ENCODE measurements around the gene PI16.
"Not testable (repeated sequence)": the region's sequence is repeated elsewhere in the genome, so short reads cannot be mapped to it uniquely, and the experiment has no call there.

The PI16 gene

DNA sequence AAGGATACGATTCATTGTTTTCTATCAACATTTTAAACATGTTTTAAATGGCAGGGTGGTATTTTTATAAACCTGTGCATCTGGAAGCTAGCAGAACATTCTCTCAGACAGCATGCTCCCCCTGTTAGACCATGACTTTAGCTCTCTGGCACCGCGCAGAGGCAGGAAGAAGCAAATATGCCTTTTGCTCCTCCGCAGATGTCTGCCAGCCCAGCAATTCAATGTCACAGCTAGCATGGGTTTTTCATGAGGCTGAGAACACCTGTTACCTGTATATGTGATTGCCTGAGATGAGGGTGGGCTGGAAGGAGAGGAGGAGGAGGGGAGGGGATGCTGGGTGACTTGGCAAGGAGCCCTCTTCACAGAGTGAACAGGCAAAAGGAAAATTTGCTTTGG lies 24.8 kb downstream of the PI16 start:
- DNase-seq (ENCODE audit: insufficient read length) (no peak), FAIRE-seq (peak; percentile 70)
- TF ChIP-seq POLR2A (IDR thresholded peaks at IDR 0.05; ENCODE audit: low read depth, low read length) (no peak), TAF1 (IDR thresholded peaks at IDR 0.05; ENCODE audit: borderline replicate concordance, low read depth, low read length) (no peak), POLR2AphosphoS5 (IDR thresholded peaks at IDR 0.05; ENCODE audit: low read depth, low read length) (no peak)

DNA sequence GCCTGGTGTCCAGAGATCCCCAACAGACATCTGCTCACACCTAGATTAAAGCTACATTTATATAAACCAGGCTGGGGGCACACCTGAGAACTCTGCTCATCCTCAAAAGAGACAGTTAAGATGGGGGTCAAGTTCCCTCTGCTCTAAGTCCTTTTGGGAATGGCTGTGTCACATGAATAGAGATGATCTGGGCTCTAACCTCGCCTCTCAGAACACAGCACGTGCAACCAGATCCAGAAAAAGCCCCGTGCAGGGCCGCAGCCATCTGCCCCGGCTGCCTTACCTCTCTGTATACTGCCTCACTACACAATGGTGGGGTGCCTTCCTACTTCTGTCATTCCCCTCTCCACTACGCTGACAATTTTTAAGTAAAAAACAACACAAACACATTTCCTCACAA lies 25.6 kb downstream of the PI16 start:
- DNase-seq (ENCODE audit: insufficient read length) (no peak), FAIRE-seq (no peak)
- TF ChIP-seq POLR2AphosphoS5 (IDR thresholded peaks at IDR 0.05; ENCODE audit: low read depth, low read length) (no peak), POLR2A (IDR thresholded peaks at IDR 0.05; ENCODE audit: low read depth, low read length) (no peak)

DNA sequence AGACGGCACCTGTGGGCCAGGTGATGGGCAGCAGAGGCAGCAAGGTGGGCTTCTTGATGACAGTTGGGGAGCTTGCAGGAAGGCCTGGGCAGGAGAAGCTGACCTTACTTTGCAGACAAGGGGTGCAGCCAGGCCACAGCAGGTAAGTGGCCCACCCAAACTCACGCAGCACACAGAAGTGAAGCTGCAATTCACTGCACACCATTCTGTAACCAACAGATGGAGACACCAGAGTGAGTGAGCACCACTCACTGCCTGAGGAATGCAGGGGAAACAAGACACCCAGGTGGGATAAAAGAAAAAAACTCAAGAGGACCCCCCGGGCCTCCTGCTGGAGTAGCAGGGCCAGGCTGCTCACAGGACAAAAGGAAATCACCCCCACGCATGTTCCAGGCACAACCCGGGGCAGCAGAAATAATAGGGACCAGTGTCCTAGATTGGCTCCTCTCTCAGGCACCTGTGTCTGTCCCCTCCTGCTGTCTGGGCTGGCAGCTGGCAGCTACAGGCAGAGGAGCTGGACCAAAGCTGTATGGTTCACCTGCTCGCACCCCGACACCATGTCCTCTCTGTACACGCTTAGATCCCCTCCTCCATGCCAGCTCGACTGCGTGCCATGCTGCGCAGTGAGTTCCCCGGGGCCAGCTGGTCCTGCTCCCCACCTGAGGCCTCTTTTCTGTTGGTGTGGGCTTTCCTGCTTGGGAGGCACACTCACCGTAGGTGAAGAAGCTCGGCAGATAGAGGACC lies 26.5 kb downstream of the PI16 start:
- FAIRE-seq: no peak
- DNase-seq (ENCODE audit: insufficient read length): no peak

DNA sequence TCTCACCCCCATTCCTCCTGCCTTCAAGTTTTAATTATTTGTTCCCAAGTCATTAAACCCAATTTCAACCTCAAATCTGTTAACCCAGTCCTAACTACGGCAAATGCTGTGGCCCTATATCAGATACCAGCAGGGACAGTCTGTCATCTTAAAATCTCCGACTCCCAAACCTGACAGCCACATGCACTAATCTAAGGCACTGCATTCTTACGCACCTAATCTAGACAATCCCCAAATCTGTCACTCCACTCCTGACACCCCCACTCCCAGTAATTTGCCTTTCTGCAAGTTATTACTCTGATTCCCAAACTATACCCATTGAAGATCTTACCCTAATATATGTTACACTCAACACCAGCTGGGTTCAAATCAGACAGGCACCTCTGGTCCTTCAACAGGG lies 29.0 kb downstream of the PI16 start:
- DNase-seq (ENCODE audit: insufficient read length) (no peak), FAIRE-seq (no peak)
- TF ChIP-seq POLR2AphosphoS5 (IDR thresholded peaks at IDR 0.05; ENCODE audit: low read depth, low read length) (0 out of 2 replicates have a peak, but pooled peaks have one; percentile 21), TAF1 (IDR thresholded peaks at IDR 0.05; ENCODE audit: borderline replicate concordance, low read depth, low read length) (no peak)

More for the DNA sequence above, 26.5 kb downstream of the PI16 start:
- TF ChIP-seq POLR2A (IDR thresholded peaks at IDR 0.05; ENCODE audit: low read depth, low read length) (no peak), TAF1 (IDR thresholded peaks at IDR 0.05; ENCODE audit: borderline replicate concordance, low read depth, low read length) (no peak), POLR2AphosphoS5 (IDR thresholded peaks at IDR 0.05; ENCODE audit: low read depth, low read length) (no peak)

DNA sequence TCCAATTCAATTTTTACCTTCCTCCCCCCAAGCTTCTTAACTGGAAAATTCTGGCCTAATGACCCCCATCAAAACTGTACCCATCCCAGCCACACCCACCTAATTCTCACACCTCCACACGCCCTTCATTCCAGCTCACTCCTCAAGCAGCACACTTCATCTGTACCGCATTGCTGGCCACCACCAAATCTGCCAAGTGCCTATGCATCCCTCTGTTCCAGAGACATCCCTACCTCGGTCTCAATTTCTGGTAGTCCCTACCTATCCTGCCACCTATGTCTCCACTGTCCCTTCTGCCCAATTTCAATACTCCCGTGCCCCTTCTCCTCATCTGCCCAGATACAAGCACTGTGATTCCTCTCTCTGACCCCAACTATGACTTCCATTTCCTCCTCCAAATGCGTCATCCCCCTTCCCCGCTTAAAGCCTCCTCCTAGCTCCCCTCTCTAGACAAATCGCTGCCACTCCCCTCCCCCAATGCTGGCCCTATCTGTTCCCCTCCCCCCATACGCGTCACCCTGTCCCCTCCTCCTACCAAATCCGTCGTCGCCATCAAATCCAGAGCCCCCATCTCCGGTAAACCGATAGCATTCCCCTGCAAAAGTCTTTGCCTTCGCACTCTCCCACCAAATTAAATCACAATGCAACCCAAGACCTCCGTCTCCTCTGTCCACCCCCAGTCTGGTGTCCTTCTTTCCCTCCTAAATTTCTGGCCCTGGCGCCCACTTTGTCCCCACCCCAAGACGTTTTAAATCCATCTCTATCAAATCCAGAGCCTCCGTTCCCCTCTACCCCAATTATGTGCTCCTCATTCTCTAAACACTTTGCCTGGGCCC lies 30.3 kb downstream of the PI16 start:
- FAIRE-seq: peak; percentile 9
- DNase-seq (ENCODE audit: insufficient read length): no peak
- TF ChIP-seq POLR2A (IDR thresholded peaks at IDR 0.05; ENCODE audit: low read depth, low read length) (peak; percentile 40; the same call in 1 of the 2 replicates), TAF1 (IDR thresholded peaks at IDR 0.05; ENCODE audit: borderline replicate concordance, low read depth, low read length) (no peak)

DNA sequence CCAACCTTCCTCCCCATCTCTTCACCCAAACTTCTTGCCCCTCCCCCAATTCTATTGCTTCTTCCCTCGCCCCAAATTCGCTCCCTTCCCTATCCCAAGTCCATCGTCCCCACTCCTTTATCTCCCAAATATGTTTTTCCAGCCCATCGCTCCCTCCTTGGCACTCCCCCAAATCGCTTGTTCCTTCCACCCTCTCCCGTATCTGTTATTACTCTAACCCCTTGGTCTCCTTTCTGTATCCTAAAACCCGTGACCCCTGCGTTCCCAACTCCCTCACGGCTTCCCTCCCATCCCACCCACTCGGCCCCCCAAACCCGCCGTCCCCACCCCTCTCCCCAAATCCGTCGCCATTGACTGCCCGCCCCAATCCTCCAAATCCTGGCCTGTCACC lies 30.9 kb downstream of the PI16 start:
- FAIRE-seq (no peak), DNase-seq (ENCODE audit: insufficient read length) (no peak)
- TF ChIP-seq POLR2AphosphoS5 (IDR thresholded peaks at IDR 0.05; ENCODE audit: low read depth, low read length) (no peak), TAF1 (IDR thresholded peaks at IDR 0.05; ENCODE audit: borderline replicate concordance, low read depth, low read length) (no peak), POLR2A (IDR thresholded peaks at IDR 0.05; ENCODE audit: low read depth, low read length) (no peak)

DNA sequence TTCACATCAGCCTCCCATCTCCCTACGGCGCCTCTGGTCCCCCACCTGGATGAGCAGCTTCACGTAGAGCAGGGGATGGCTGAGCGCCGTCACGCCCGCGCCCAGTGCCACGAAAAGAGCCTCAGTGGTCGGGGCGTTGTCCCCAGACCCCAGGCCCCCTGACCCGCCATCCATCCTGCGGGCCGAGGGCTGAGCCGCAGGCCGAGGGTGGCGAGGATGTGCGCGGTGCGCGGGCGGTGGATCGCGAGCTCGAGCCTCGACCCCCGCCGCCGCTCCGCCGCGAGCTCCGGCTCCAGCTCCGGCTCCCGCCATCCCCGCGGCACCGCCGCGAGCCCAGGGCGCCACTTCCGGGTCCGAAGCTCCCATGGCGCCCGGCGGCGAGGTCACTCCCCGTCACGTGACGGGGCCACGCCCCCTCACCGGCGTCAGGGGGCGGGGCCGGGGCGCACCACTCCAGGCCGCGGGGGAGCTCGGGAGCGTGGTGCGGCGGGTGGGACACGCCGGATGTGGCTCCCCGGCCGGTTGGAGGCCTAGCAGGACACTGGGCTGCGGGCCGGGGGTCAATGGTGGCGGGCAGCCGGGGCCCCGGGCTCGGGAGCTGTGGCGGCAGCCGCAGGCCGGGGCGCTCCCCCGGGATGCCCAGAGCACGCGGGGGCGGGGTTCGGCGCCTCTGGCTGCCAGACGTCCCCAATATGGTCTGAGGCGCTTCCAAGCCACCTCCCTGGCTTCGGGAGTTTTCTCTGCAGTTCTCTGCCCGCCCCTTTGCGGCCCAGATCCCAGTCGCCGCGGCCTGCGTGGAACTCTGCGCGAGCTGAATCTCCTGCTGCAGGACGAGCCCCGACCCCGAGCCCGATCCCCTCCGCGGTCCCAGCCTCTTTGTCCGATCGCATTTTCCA lies 31.5 kb downstream of the PI16 start, which contains the start of gene MTCH1:
Gene MTCH1, minus strand, starts transcription at position 389 of the 896 bp plus-strand sequence. Its CDS starts 23 bp downstream, at position 366.
- peak; percentile 98 for FAIRE-seq
- peak; percentile 96 for DNase-seq (ENCODE audit: insufficient read length)
- TF ChIP-seq POLR2AphosphoS5 (IDR thresholded peaks at IDR 0.05; ENCODE audit: low read depth, low read length): peak; percentile 92
- TF ChIP-seq POLR2A (IDR thresholded peaks at IDR 0.05; ENCODE audit: low read depth, low read length): peak; percentile 96
- peak; percentile 90 for TF ChIP-seq TAF1 (IDR thresholded peaks at IDR 0.05; ENCODE audit: borderline replicate concordance, low read depth, low read length)

DNA sequence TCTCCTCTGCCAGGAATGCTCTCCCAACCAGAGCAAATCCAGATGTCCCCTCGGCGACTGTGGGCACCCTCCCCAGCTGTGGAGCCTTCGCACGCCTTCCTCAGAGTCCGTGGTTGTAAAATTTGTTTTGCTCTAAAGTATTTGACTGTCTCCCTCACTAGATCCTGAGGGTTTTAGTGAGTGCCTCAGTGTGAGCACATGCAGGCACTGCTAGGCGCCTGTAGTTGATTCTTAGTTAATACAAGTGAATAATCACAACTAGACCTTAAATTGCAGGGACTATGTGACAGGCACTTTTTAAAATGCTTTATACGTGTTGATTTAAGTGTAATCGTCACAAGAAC lies 32.1 kb downstream of the PI16 start:
- FAIRE-seq (peak; percentile 51), DNase-seq (ENCODE audit: insufficient read length) (no peak)
- TF ChIP-seq TAF1 (IDR thresholded peaks at IDR 0.05; ENCODE audit: borderline replicate concordance, low read depth, low read length): no peak
- no peak for TF ChIP-seq POLR2A (IDR thresholded peaks at IDR 0.05; ENCODE audit: low read depth, low read length)
- TF ChIP-seq POLR2AphosphoS5 (IDR thresholded peaks at IDR 0.05; ENCODE audit: low read depth, low read length): no peak

DNA sequence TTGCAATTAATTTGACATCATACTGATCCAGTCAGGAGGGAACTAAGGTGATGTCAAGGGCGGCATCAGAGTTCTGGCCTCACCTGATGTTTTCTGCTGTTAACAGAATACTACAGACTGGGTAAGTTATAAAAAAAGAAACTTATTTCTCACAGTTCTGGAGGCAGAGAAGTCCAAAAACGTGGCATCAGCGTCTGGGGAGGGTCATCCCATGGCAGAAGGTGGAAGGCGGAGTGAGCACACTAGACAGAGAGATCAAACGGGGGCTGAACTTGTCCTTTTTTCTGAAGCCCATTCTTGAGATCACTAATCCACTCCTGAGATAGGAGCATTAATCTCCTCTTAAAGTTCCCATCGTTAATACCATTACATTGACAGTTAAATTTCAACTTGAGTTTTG lies 34.7 kb downstream of the PI16 start:
- FAIRE-seq (no peak), DNase-seq (ENCODE audit: insufficient read length) (no peak)
- TF ChIP-seq TAF1 (IDR thresholded peaks at IDR 0.05; ENCODE audit: borderline replicate concordance, low read depth, low read length) (no peak), POLR2A (IDR thresholded peaks at IDR 0.05; ENCODE audit: low read depth, low read length) (no peak), POLR2AphosphoS5 (IDR thresholded peaks at IDR 0.05; ENCODE audit: low read depth, low read length) (no peak)

DNA sequence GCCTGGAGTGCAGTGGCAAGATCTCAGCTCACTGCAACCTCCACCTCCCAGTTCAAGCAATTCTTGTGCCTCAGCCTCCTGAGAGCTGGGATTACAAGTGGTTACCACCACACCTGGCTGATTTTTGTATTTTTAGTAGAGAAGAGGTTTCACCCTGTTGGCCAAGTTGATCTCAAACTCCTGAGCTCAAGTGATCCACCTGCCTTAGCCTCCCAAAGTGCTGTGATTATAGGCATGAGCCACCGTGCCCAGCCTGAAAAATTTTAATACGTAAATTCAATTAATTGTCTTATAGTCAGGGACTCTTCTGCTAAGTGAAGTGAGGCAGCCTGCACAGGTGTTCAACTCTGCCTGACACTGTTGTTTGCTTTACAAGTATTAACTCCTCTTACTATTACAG lies 35.9 kb downstream of the PI16 start:
- FAIRE-seq; DNase-seq (ENCODE audit: insufficient read length): not testable (repeated sequence)

Data from GM12892 (cell line).